C4-2B (cell line): ENCODE results near the gene FGF2.

Experiments
- CTCF ChIP-seq: fragments of 450-650 bp; conservative IDR thresholded peaks from 2 replicates; pipeline ENCODE4 v1.5.1; 2017; ENCODE audit warnings: mild to moderate bottlenecking
- ZFX ChIP-seq: fragments of 450-650 bp; IDR thresholded peaks from 2 replicates; pipeline ENCODE4 v1.6.1; 2017

- TF ChIP-seq CTCF: no peak
- no peak for TF ChIP-seq ZFX
These were observed 49.7 kb upstream of the FGF2 start for GRCh38 chr4:122776916-122777315.
